CD4-positive, alpha-beta T cell treated with Interleukin-1 beta for 1 hour (primary cell): Measurements from ENCODE around the gene RAD51B.
"Not testable (repeated sequence)": the region's sequence is repeated elsewhere in the genome, so short reads cannot be mapped to it uniquely, and the experiment has no call there.

Experiments used
- DNase-seq, 2 donors: peaks; one replicate each; pipeline ENCODE4 v3.0.0-alpha.2; 2020 to 2022

Gene RAD51B

DNA sequence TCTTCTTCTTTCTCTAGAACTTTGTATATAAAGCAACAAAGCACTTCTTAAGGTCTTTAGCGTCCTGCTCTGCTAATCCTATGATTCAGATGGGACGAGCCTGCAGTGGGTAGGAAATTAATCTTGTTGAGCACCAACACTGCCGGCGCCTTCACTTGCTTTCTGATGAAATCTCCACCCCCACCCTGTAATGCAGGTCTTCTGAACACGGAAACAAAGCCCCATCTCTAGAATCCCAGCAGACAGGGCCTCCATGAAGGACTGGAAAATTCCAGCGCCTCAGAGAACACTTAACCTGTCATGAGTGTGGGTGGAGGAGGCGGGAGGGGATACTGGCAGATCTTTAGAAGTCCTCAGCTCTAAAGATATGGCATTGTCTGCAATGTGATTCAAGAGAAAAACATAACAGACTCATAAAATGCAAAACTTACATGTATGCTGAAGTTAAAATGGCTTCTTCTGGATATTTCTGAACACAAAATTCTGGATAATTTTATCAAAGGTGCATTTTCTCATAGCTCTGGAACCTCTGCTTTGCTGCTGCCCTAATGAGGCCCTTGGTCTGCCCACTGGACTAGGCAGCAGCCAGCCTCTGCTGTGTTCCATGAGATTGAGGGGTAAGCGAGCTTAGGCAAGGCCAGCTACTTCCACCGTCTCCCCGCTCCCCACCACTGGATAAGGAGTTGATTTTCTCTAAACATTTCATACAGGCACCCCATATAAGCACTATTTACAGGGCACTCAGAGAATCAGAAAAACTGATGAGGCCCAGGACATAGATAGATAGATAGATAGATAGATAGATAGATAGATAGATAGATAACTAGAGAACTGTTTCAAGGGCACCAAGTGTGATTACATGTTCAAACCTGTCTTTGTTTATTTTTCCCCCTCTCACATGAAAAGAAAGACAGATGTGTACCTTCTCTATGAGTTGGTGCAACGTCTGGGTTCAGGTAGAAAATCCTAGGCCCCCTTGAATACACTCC, 930.2 kb downstream of the RAD51B start:
- no peak for DNase-seq

DNA sequence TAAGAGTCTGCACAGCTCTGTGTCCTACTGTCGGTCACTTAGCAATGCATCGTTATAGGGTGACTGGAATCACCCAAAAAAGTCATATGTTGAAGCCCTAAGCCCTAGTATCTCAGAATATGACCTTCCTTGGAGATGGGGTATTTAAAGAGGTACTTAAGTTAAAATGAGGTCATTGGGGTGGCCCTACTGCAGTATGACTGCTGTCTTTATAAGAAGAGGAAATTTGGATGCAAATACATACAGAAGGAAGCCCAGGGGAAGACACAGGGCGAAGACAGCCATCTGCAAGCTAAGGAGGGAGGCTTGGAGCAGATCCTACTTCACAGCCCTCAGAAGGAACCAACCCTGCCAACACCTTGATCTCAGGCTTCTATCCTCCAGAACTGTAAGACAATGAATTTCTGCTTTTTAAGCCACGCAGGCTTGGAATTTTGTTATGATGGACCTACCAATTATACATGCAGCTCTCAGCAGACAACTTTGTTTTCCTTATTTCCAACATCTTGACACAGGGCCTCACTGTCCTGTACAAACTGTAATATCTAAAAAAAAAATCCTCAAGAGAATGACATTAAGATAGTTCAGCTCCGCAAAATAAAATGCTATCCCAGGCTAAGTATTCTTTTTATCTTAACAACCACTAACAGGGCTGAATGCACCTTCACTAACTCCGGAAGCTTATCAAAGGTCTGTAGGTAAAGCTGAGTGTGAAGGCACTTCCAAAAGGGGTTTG, 932.9 kb downstream of the RAD51B start:
- DNase-seq = no peak

DNA sequence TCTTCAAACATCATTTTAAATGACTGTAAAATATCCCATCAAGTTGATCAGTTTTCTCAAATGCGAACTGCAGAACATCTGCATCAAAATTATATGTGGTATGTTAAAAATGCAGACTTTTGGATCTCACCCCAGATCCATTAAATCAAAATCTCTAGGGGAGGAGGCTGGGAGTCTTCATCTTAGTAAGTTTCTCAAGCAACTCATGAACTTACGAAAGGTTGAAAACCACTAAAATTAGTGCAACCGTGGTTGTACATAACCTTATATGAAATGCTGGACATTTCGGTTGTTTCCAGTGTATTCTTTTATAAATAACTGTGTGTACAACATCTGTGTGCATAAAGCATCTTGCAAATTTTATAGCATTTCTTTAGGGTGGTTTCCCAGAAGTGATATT, 934.1 kb downstream of the RAD51B start:
- no peak for DNase-seq

DNA sequence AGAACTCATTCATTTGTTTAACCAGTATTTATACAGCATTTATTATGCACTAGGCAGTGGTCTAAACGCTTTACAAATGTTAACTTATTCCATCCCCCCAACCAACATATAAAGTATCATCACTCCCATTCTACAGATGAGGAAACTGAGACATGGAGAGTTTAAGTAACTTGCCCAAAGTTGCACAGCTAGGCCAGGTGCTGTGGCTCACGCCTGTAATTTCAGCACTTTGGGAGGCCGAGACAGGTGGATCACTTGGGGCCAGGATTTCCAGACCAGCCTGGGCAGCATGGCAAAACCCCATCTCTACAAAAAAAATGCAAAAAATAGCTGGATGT, 935.4 kb downstream of the RAD51B start:
- DNase-seq = no peak

DNA sequence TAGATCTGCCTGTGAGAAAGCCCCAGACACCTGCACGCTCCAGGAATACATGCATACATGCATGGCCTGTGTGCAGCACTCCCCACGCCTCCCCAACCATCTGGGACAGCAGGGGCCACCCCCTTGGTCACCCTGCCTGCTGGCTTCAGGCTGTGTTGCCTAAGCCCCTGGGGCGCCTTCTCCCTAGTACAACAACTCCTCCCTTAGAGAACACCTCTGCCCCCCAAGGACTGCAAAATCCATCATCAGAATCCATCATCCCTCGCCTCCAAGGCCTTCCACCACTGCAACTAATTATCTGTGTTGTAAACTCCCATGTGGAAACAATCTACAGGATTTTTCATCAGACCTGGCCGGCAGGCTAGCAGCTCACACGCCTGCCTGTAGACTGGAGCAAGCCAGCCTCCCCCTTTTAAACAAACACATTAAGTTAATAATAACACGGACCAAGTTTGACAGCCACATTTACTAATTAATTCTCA, 936.5 kb downstream of the RAD51B start:
- no peak for DNase-seq

DNA sequence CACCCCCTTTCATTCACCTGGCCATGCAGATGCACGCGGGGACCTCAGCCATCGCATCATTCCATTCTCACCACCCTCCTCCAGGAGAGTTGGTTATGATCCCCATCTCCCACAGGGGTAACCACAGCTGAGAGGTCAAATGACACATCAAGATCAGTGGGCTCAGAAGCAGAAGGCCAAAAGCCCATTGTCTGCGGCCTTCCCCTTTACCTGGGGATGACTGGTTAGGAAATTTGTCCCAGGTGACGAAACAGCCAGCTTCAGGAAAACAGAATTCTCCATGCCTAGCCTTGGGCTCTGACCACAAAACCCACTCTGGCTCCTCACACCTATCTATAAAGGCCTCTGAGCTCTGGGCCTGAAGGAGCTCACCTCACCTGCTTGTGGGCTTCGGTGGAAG, 937.2 kb downstream of the RAD51B start:
- DNase-seq = no peak

DNA sequence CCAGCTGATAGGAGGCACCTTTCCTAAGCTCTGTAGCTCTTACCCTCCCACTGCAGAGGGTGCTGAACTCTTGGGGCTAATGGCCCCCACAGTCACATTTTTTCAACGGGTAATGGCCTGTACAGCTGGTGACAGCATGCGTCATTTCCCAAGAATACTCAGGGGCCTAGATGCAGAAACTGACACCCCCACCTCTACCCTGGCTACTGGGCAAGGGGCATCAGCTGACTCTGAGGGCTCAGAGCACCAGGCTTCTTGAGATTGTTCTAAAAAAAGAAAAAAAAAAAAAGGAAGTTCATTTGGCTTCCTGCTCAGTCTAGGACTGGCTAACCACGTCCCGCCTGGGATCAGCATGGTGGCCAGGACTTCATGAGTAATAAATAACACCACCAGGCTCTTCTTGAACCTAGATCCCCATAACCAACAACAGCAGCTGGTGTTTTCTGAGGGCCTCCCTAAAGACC, 938.1 kb downstream of the RAD51B start:
- DNase-seq = peak in 1 of 2 donors; percentile 72

DNA sequence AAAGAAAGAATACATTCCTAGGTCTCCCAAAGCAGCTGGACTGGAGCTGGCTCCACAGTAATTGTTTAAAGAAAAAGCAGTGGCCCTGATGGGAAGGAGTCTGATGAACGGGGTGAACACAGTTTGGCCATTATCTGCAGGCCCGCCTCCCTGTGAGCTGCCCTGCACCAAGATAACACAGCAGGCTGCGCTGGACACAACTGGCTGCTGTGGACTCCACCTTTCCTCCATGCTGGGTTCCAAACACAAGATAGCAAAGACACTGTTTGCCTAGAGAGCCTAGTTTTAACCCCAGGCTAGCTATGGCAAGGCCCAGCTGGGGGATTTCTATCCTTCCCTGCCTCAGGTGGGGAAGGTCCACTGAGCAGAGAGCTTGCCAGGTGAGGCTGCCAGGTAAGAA, 938.7 kb downstream of the RAD51B start:
- no peak for DNase-seq

DNA sequence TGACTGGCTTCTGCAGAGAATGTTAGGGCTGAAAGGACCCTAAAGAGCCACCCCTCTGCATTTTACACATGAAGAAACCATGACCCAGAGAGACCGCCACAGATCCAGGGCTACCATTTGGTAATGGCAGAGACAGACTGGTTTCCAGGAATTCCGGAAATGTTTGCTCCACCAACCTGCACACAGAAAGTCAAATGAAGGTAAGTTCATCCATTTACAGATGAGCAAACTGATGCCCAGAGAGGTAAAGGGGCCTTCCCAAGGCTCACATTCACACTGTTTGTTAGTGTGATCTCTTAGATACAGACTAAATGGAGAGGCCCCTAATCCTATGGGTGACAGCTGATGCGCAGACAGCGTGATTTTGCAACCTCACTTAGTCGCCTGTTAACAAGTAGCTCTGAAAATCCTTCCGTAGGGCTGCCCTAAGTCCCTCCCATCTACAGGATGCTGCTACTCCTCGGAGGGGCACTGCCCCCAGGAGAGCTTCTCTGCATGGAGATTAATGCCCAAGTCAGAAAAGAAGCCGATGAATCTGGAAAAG, 939.5 kb downstream of the RAD51B start:
- no peak for DNase-seq

DNA sequence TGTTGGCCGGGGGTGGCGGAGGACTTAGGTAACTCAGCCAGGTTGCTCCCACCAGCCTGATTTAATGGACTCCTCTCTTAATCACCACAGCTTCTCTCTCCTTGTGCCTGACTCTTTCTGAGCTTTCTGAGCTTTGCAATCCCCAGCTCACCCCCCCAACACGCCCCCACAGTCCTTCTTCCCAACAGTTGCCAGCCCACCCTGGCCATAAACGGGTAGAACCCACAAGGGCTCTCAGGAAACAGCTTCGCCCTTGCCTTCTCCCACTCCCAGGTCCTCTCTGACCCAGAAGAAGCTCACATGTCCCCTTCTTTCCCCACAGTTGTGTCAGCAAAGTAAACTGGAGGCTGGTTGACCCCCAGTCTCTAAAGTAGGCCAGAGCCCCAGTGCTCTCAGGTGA, 940.4 kb downstream of the RAD51B start:
- DNase-seq = no peak

DNA sequence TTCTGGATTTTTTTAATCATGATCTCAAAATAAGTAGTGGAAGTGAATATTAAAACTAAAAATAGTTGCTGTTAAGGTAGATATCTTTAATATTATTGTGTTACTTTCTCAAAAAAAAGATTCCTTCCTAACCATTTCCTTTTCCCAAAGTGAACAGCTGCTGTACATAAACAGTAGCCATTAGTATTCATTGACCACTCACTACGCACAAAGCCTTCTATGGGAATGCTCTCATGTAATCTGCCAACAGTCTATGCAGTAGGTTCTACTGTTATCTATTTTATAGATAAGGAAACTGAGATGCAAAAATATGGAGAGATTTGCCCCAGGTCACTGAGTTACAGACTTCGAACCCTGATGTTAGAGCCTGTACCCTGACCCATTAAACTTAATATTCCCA, 941.2 kb downstream of the RAD51B start:
- no peak for DNase-seq

DNA sequence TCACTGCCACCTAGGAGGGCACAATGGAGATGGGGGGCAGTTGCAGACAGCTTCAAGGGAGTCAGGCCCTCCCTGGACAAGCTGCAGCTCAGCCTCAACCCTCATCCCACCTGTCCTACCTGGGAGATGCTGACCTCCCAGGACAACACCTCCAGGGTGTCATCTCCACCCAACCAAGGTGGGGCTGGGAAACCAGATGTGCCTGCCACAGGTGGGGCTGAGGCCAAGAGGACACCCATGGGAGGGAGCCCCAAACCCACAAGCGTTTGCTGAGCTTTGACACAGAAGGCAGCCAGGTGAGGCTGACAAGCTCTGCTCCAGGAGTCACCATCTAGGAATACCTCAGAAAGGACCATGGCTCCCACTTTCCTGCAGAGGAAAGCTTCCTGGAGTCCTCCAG, 941.8 kb downstream of the RAD51B start:
- DNase-seq = no peak

DNA sequence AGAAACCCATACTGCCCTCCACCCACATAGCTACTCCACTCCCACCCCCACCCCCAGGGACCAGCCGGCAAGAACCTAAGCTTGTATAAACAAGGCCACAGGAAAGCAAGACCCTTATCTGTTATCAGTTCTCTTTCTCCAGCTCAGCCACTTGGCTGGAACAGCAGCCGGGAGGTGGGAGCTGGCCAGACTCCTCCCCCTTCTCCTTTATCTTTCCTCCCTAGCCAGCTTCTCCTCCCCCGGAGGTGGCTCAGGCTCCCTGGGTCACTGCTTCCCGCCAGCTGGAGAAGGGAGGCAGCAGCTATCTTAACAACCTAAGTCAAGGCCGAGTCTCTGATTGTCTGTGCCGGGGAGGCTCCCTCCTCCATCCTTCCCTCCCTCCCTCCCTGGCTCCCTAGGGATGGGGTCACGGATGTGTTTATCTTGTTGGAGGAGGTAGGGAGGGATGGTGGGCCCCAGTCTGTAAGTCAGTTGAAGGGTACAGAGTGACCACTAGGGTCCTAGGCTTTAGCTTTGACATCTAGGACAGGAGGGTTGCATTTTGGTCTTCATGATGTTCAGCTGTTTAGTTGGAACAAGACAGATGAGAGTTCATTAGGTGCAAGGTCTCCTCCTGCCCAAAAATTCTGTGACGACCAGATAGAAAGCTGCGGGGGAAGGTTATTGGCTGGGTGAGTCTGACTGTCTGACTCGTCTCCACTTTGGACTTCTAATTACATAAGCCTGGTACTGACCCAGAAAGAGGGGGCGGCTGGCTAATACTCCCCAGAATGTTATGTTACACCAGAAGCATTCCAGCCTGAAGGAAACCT, 943.6 kb downstream of the RAD51B start:
- no peak for DNase-seq

DNA sequence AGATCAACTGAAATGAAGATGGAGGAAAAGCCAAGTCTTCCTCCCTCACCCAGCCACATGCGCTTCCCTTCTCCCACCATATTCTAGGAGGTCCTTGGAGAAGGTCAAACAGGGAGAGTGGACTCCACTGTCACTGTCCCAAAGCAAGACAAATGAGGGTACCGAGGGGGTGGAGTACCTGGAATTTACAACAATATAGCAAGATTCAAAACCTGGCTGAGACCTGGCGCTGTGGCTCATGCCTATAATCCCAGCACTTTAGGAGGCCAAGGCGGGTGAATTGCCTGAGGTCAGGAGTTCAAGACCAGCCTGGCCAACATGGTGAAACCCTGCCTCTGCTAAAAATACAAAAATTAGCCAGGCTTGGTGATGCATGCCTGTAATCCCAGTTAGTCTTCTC, 944.3 kb downstream of the RAD51B start:
- not testable (repeated sequence) for DNase-seq

DNA sequence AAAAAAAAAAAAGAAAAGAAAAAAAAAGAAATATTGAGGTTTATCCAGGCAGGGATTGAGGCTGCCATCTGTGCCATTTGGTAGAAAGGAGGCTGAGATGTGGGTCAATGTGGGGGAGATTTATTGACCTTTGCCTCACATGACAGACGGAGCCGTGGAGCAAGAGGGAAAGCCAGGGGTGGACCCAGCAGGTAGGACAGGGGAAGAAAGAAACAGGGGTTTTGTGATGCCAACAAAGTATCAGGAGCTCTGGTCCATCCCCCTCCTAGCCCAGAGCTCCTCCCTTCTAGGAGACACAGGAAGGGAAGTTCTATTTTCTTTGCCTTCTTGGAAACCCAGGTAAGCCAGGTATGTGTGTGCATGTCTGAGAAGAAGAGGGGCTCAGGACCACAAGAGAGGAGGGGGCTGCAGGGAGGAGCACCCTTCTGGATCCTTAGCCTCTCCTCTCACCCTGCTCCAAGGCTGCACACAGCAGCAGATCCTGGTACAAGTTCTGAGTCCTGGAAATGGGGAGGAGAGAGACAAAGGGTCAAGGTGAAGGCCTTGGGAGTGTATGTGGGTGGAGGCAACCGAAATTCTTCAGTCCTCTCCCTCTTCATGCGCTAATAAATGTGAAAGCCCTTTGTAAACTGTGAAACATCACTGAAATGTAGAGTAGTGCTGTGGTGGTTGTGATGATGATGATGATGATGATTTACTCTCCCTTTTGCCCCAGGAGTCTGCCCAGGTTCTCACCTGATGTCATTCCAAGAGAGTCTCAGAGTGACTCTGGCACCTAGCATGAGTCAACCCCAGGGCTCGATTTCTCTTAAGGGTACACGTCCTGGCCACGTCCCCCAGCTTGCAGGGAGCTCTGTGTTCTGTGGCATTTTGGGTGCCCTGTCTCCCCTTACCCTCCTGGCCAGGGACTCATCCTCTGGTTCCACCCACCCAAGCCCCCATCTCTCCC, 947.0 kb downstream of the RAD51B start:
- DNase-seq = no peak

DNA sequence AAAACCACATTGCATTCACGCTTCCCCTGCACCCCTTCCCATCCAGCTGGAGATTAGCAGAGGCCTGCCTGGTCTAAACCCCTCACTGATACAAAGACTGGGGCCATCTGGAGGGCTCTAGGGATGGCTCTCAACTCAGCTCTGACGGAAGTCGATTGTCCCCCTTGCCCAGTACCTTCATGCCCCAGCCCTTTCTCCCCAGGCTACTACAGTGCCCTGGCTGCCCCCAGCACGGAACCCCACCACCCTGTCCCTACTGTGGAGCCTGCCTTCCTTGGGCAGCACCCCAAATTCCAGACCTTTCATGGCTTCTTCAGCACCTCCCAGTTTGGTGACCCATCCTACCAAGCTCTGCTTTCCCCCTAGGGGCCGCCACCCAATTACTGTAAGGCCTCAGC, 947.7 kb downstream of the RAD51B start:
- no peak for DNase-seq

DNA sequence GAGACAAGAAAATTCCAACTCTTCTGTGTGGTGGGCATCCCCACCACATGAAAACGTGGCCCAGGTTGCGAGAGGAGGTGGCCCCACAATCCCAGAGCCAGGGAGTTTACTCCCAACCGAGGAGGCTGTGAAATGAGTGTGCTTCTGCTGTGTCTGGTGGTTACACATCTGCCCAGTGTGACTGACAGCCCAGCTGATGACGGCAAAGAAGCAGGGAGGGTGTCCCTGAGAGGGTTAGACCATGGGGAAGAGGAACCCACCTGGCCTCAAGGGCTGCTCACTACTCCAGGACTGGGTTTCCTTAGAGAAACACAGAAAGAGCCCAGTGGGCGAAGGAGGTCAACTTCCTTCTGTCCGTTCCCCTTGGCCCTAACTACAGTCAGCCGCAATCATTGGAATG, 948.7 kb downstream of the RAD51B start:
- no peak for DNase-seq

DNA sequence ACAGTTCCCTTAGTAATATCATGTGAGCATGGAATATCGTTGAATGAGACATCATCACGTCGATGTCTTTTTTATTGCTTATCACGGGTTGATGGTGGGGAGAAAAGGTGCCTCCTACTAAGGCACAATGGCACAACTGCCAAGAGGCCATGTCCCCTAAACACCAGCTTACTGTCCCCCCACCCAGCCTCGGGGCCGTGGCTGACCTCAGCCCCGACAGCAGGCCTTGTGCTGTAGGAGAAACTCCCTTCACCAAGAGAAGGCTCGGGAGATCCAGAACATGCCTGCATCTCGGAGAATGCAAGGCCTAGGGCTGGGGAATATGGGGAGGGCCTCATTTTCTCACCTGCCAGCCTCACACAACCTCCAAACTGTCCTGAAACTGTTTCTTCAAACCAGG, 950.5 kb downstream of the RAD51B start:
- DNase-seq = no peak

DNA sequence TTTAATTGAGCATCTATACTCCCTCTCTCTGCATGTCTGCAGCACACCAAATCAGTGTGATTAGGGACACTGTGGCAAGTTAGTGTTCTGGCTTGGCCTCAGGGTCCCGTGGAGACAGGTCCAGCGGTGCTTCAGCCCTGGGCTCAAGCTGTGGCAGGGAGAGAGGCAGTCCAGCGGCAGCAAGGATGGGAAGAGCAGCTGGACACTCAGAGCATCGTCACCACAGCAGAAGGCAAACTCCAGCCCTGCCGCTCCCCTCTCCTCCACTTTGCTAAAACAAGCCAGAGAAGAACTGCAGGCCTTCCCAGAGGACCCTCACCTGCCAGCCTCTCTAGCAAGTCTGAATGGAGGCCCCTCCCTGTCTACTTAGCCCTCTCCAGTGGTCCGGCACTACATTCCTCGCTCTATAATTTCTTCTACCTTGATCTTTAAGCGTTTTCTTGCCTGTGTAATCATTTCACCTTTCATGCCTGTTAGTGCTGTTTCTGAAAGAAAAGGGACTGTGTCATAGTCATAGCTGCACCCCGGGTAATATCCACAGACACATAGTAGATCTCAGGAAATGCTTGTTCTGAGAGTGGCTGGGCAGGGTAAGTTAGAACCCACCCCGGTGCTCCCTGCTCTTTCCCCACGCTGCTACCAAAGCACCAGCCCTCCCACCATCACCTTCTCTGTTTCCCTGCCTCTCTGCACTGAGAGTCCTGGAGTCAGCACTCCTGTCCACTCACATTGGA, 951.1 kb downstream of the RAD51B start:
- no peak for DNase-seq

DNA sequence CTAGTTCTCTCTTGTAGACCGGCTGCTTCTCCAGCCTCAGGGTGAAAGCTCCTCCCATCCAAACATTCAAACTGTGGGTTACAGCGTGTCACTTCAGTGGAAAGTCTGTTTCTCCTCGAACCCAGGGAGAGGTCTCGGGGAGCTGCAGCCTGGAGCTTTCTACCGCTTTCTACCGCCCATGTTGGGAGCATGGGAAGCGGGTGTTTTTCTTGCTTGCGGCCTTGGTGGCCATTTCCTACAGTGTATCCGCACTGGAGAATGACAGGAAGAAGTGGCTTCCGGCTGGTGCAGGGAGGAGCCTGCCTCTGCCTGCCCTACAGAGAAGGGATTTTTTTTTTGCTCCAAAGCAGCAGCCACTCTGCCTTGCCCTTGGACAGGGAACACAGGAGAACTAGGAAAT, 952.1 kb downstream of the RAD51B start:
- peak; percentile 18 to 20 for DNase-seq
